Mucosa of descending colon (tissue), 3 donors: Measurements from ENCODE around the gene PTGES3L. TPM values are rescaled to one million over a fixed set of nuclear protein-coding genes. Genes with fewer than 3 reads are reported as not detected.

ENCODE experiments used
- ATAC-seq: fragments of 200-7000 bp; cut with Tn5 transposase; one replicate; pipeline ENCODE4 v1.9.1; 2020; ENCODE audit warnings: mild to moderate bottlenecking, moderate library complexity
- DNase-seq, 3 donors: peaks; one replicate each; pipeline ENCODE4 v3.0.0-alpha.2; 2020
- H3K36me3 ChIP-seq: fragments of 200-600 bp; one replicate; pipeline ENCODE4 v1.8.0; 2021; ENCODE audit warnings: low read depth, mild to moderate bottlenecking
- H3K4me1 ChIP-seq: fragments of 200-600 bp; one replicate; pipeline ENCODE4 v1.8.0; 2021; ENCODE audit warnings: low read depth, mild to moderate bottlenecking
- H3K4me3 ChIP-seq: fragments of 200-600 bp; one replicate; pipeline ENCODE4 v1.8.0; 2021; ENCODE audit warnings: mild to moderate bottlenecking
- H3K9me3 ChIP-seq: fragments of 200-600 bp; one replicate; pipeline ENCODE4 v1.8.0; 2021; ENCODE audit warnings: mild to moderate bottlenecking
- CTCF ChIP-seq: fragments of 200-600 bp; IDR thresholded peaks from one replicate; pipeline ENCODE4 v1.8.0; 2022; ENCODE audit warnings: antibody characterized with exemption, mild to moderate bottlenecking
- intact Hi-C, 2 donors: fragments of 100-400 bp; cut with DNase I in 1 of 2; cut with micrococcal nuclease in 1 of 2; formaldehyde crosslinking; loops; one replicate each; pipeline versions ENCODE4 v1.11.0 to v1.11.1; 2022; cut with DNase I, micrococcal nuclease
- total RNA-seq, 3 donors: library from RNA; stranded (reverse); fragmentation: NEBNext Ultra II Directional in 2 of 3; extraction: Animal tissue kit (Norgen Biotek cat#: 25700) in 2 of 3; gene quantifications; one replicate each; pipeline versions ENCODE4 v1.2.1 to v1.2.4, GENCODE V29; 2021 to 2023
- donor health status: DM: no; HTN: no; CAD: no; lungs with moderate emphysema.
- donor health status: DM: no; HTN: no; CAD: no.
- donor health status: DM: no; HTN: yes; CAD: no.

Gene PTGES3L
- total RNA-seq, 3 donors from 2014 or later: 3.8 to 5.5 (median 4.4) TPM

DNA sequence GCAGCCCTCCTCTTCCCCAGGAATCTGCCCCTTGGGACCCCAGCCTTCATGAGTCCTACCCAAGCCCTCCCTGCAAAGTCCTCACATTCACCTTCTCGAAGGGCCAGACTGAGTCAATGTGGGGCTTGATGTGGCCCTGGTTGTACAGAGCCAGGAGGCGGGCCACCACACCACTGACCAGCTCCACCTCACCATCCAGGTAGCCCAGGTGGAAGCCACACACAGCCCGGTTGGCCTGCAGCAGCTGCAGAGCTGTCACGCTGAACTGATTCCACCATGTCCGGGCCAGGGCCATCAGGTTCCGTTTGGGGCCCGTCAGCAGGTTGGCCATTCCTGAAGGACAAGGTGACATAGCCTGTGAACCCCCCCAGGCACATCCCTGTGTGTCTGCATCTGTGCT is 36.3 kb upstream of the PTGES3L start:
- H3K4me3 ChIP-seq: no peak overlapping the region
- DNase-seq (no peak), ATAC-seq (no peak)
- TF ChIP-seq CTCF: no peak
- H3K36me3 ChIP-seq: no peaks in the 10 kb centered on the region
- intact Hi-C loops: no loop called here
- no peaks in the 10 kb centered on the region for H3K9me3 ChIP-seq
- H3K4me1 ChIP-seq: peaks cover 18% of the 10 kb centered on the region

DNA sequence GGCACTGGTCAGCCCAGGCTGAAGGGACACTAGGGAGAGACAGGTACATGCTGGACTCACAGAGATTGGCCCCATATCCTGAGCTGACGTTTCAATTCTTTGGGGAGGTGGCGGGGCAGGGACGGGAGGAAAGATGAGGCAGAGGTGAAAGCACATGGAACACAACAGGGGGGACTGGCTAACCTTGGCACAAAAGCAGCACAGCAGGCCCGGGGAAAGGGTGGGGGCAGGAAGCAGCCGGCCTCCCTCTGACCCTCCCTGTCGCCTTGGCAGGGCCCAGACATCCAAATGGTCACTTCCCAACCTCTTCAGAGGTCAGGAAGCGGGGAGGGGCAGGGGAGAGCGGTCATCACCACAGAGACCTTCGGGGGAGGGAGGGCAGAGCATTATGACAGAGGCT is 35.7 kb upstream of the PTGES3L start:
- ATAC-seq (no peak), DNase-seq (no peak)
- H3K4me1 ChIP-seq: peaks cover 21% of the 10 kb centered on the region

DNA sequence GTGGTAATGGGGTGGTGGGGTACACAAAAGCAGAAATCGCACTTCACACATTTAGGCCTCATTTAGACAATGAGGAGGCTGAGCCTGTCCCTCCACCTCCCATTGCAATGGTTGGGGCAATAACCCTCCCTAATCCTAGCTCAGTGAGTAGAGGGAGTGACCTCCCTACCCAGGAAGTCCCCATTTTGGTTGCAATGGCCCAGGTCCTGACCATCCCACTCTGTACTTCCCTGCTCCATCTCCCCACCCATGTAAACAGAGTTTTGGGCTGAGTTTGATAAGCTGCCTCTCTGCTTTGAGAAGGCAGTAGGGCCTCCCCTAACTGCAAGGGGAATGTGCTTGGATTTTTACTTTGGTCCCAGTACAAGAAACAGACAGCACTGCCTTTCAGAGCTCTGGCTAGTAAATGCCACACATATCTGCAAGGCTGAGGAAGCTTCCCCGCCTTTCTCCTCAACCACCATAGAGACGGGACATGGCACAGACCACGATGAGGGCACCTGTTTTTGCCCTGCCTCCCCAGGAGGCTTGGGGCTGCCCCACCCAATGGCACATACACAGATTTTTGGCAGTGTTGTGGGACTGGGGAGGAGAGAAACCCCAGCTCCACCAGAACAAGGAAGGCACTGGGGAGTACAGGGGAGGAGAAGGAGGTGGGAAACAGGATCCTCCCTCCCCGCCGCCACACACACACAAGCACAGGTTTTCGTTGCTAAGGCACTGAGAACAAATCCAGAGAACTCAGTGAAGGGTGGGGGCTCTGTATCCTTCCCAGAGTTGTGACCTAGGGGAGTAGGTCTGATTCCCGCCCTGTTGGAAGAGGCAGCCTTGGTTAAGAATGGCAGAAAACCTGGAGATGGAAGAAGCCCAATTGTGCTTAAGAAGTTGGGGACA is 35.0 kb upstream of the PTGES3L start:
- ATAC-seq (no peak), DNase-seq (no peak)
- no peak overlapping the region for H3K4me3 ChIP-seq
- peaks cover 25% of the 10 kb centered on the region for H3K4me1 ChIP-seq
- no peaks in the 10 kb centered on the region for H3K36me3 ChIP-seq
- H3K9me3 ChIP-seq: no peaks in the 10 kb centered on the region
- TF ChIP-seq CTCF: no peak
- intact Hi-C loops: no loop called here

More for the DNA sequence above, 35.7 kb upstream of the PTGES3L start:
- no peaks in the 10 kb centered on the region for H3K9me3 ChIP-seq
- no peaks in the 10 kb centered on the region for H3K36me3 ChIP-seq
- no peak for TF ChIP-seq CTCF
- intact Hi-C loops: no loop called here
- no peak overlapping the region for H3K4me3 ChIP-seq

DNA sequence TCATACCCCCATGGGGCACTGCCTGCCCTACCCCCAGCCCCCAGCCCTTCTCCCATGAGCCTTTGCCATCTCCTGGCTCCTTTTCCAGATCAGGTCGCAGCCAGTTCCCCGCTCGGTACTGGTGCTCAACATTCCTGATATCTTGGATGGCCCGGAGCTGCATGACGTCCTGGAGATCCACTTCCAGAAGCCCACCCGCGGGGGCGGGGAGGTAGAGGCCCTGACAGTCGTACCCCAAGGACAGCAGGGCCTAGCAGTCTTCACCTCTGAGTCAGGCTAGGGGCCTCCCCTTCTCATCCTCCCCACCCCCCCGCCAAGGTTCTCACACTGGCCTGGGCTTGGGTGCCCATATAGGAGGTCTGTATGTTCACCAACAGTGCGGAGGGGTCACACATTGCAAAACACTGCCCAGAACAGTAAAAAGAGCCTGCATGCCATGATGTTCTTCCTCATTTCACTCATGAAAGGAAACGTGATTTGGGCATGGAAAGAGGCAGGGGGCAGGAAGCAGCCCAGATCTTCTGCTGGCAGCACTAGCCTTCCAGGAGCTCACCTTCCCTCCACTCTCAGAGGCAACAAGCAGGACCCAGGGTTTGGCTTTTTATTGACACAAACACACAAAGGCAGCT is 34.3 kb upstream of the PTGES3L start:
- no peak for ATAC-seq
- peaks cover 21% of the 10 kb centered on the region for H3K4me1 ChIP-seq
- H3K36me3 ChIP-seq: no peaks in the 10 kb centered on the region
- no peak overlapping the region for H3K4me3 ChIP-seq
- no peak for DNase-seq
- TF ChIP-seq CTCF: no peak
- intact Hi-C loops: no loop called here
- H3K9me3 ChIP-seq: no peaks in the 10 kb centered on the region

DNA sequence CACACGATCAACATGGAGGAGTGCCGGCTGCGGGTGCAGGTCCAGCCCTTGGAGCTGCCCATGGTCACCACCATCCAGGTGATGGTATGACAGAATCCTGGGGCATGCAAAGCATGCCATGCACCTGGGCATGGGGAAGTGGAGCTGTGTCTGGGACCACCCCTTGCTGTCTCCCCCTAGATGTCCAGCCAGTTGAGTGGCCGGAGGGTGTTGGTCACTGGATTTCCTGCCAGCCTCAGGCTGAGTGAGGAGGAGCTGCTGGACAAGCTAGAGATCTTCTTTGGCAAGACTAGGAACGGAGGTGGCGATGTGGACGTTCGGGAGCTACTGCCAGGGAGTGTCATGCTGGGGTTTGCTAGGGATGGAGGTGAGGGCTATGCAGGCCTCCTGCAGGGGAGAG is 33.4 kb upstream of the PTGES3L start:
- intact Hi-C loops: no loop called here
- Histone ChIP-seq H3K4me1 (peaks cover 20% of the 10 kb centered on the region), H3K36me3 (no peaks in the 10 kb centered on the region), H3K9me3 (no peaks in the 10 kb centered on the region), H3K4me3 (no peak overlapping the region)
- no peak for DNase-seq
- ATAC-seq: no peak
- no peak for TF ChIP-seq CTCF
